ENCODE data around the gene JMJD1C.

Gene JMJD1C

GRCh38 chr10:63132651-63133055 lies 333.1 kb downstream of the JMJD1C start:
- H3K4me3 ChIP-seq (ENCODE audit: low read depth, low read length) = peak overlapping the region; percentile 97
- no peak for TF ChIP-seq CTCF (IDR thresholded peaks at IDR 0.05; ENCODE audit: low read depth, low read length)

- no peak overlapping the region for H3K4me3 ChIP-seq (ENCODE audit: low read depth, low read length)
- TF ChIP-seq CTCF (IDR thresholded peaks at IDR 0.05; ENCODE audit: low read depth, low read length) = no peak
Observed at GRCh38 chr10:63129888-63130287, 335.9 kb downstream of the JMJD1C start.

- no peak overlapping the region for H3K4me3 ChIP-seq (ENCODE audit: low read depth, low read length)
Observed at GRCh38 chr10:63128443-63128842, 337.3 kb downstream of the JMJD1C start.

GRCh38 chr10:63125459-63125858 lies 340.3 kb downstream of the JMJD1C start:
- TF ChIP-seq CTCF (IDR thresholded peaks at IDR 0.05; ENCODE audit: low read depth, low read length) = no peak
- no peak overlapping the region for H3K4me3 ChIP-seq (ENCODE audit: low read depth, low read length)

More at GRCh38 chr10:63128443-63128842, 337.3 kb downstream of the JMJD1C start:
- no peak for TF ChIP-seq CTCF (IDR thresholded peaks at IDR 0.05; ENCODE audit: low read depth, low read length)

GRCh38 chr10:63123727-63124362 lies 341.9 kb downstream of the JMJD1C start:
- H3K4me3 ChIP-seq (ENCODE audit: low read depth, low read length) = no peak overlapping the region
- no peak for TF ChIP-seq CTCF (IDR thresholded peaks at IDR 0.05; ENCODE audit: low read depth, low read length)

- no peak for TF ChIP-seq CTCF (IDR thresholded peaks at IDR 0.05; ENCODE audit: low read depth, low read length)
- no peak overlapping the region for H3K4me3 ChIP-seq (ENCODE audit: low read depth, low read length)
Observed at GRCh38 chr10:63120554-63120953, 345.2 kb downstream of the JMJD1C start.

GRCh38 chr10:63119041-63119440 lies 346.7 kb downstream of the JMJD1C start:
- H3K4me3 ChIP-seq (ENCODE audit: low read depth, low read length) = no peak overlapping the region
- TF ChIP-seq CTCF (IDR thresholded peaks at IDR 0.05; ENCODE audit: low read depth, low read length) = no peak
